ENCODE data around the gene PALLD.

PALLD gene

GRCh38 chr4:168891086-168891485 lies 394.2 kb downstream of the PALLD start:
- H3K9me2 ChIP-seq (replicated peaks; ENCODE audit: insufficient read depth, low read length): no peaks in the 10 kb centered on the region
- H3K9ac ChIP-seq (ENCODE audit: low read length): no peak overlapping the region
- H3F3A ChIP-seq (ENCODE audit: insufficient read depth, low read length): no peaks in the 10 kb centered on the region
- TF ChIP-seq EZH2 (optimal IDR thresholded peaks at IDR 0.05; ENCODE audit: low read depth, low read length) (no peak), EZH2phosphoT487 (IDR thresholded peaks at IDR 0.05; ENCODE audit: low read length) (no peak), CTCF (IDR thresholded peaks at IDR 0.05; ENCODE audit: low read length) (no peak)
- no peak overlapping the region for H3K4me3 ChIP-seq (ENCODE audit: low read length)
- H3K27me3 ChIP-seq (replicated peaks; ENCODE audit: insufficient read depth, low read length): no peaks in the 10 kb centered on the region
- no peak overlapping the region for H3K27ac ChIP-seq (ENCODE audit: low read length)
- no peak overlapping the region for H3K4me2 ChIP-seq (ENCODE audit: low read depth, low read length)
- no peaks in the 10 kb centered on the region for H3K9me3 ChIP-seq (replicated peaks; ENCODE audit: insufficient read depth, low read length)
- H3K36me3 ChIP-seq (replicated peaks; ENCODE audit: insufficient read depth, low read length): no peaks in the 10 kb centered on the region
- no peak overlapping the region for H2AFZ ChIP-seq (ENCODE audit: low read length)
- no peaks in the 10 kb centered on the region for H3K4me1 ChIP-seq (ENCODE audit: low read length)
- H3K79me2 ChIP-seq (ENCODE audit: low read length): no peaks in the 10 kb centered on the region
- no peaks in the 10 kb centered on the region for H4K20me1 ChIP-seq (ENCODE audit: insufficient read depth, low read length)
- no peak for DNase-seq

- Histone ChIP-seq H3K9ac (ENCODE audit: low read length) (no peak overlapping the region), H3K9me3 (replicated peaks; ENCODE audit: insufficient read depth, low read length) (no peaks in the 10 kb centered on the region), H3K36me3 (replicated peaks; ENCODE audit: insufficient read depth, low read length) (no peaks in the 10 kb centered on the region), H3K79me2 (ENCODE audit: low read length) (no peaks in the 10 kb centered on the region), H3K4me1 (ENCODE audit: low read length) (no peaks in the 10 kb centered on the region), H3K9me2 (replicated peaks; ENCODE audit: insufficient read depth, low read length) (no peaks in the 10 kb centered on the region), H3K27ac (ENCODE audit: low read length) (no peak overlapping the region), H2AFZ (ENCODE audit: low read length) (no peak overlapping the region), H3K4me3 (ENCODE audit: low read length) (no peak overlapping the region), H3K4me2 (ENCODE audit: low read depth, low read length) (no peak overlapping the region), H4K20me1 (ENCODE audit: insufficient read depth, low read length) (no peaks in the 10 kb centered on the region), H3F3A (ENCODE audit: insufficient read depth, low read length) (no peaks in the 10 kb centered on the region), H3K27me3 (replicated peaks; ENCODE audit: insufficient read depth, low read length) (no peaks in the 10 kb centered on the region)
- DNase-seq: no peak
- TF ChIP-seq EZH2 (optimal IDR thresholded peaks at IDR 0.05; ENCODE audit: low read depth, low read length) (no peak), CTCF (IDR thresholded peaks at IDR 0.05; ENCODE audit: low read length) (no peak), EZH2phosphoT487 (IDR thresholded peaks at IDR 0.05; ENCODE audit: low read length) (no peak)
Observed at GRCh38 chr4:168891688-168892087, 394.8 kb downstream of the PALLD start.

DNA sequence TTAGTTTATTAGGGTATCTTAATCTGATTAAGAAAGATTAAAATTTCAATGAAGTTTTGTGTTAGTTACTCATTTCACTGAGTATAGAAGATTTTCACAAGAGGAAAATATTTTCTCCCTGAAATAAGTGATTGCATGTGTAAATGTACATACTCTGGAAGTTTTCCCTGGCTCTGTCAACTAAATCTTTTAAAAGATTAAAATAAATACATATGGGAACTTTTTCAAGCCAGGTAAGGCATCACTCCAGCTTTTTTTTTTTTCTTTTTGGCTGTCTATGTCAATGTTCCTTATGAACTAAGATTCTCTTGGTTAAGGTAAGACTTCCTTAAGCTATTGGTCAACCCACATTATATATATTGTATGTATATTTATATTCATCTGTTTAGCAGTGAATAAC lies 395.6 kb downstream of the PALLD start:
- no peaks in the 10 kb centered on the region for H3K4me1 ChIP-seq (ENCODE audit: low read length)
- H3K27ac ChIP-seq (ENCODE audit: low read length): no peak overlapping the region
- H3K36me3 ChIP-seq (replicated peaks; ENCODE audit: insufficient read depth, low read length): no peaks in the 10 kb centered on the region
- no peak overlapping the region for H2AFZ ChIP-seq (ENCODE audit: low read length)
- DNase-seq: no peak
- no peaks in the 10 kb centered on the region for H4K20me1 ChIP-seq (ENCODE audit: insufficient read depth, low read length)
- no peak for TF ChIP-seq EZH2 (optimal IDR thresholded peaks at IDR 0.05; ENCODE audit: low read depth, low read length)
- TF ChIP-seq CTCF (IDR thresholded peaks at IDR 0.05; ENCODE audit: low read length): no peak
- TF ChIP-seq EZH2phosphoT487 (IDR thresholded peaks at IDR 0.05; ENCODE audit: low read length): no peak
- no peaks in the 10 kb centered on the region for H3K9me2 ChIP-seq (replicated peaks; ENCODE audit: insufficient read depth, low read length)
- H3K27me3 ChIP-seq (replicated peaks; ENCODE audit: insufficient read depth, low read length): no peaks in the 10 kb centered on the region
- no peaks in the 10 kb centered on the region for H3F3A ChIP-seq (ENCODE audit: insufficient read depth, low read length)
- H3K4me3 ChIP-seq (ENCODE audit: low read length): no peak overlapping the region
- H3K9me3 ChIP-seq (replicated peaks; ENCODE audit: insufficient read depth, low read length): no peaks in the 10 kb centered on the region
- H3K9ac ChIP-seq (ENCODE audit: low read length): no peak overlapping the region
- H3K4me2 ChIP-seq (ENCODE audit: low read depth, low read length): no peak overlapping the region
- H3K79me2 ChIP-seq (ENCODE audit: low read length): no peaks in the 10 kb centered on the region
